Small intestine (tissue), 7 donors: ENCODE measurements around the gene ITPR3. TPM values are rescaled to one million over a fixed set of nuclear protein-coding genes. Genes with fewer than 3 reads are reported as not detected.

Experiments
- DNase-seq, 2 donors: peaks; one replicate each; pipeline versions ENCODE4 v3.0.0 to v3.0.0-alpha.2; 2013
- FAIRE-seq: peaks from 2 replicates; lab custom pipeline; 2012; peaks lifted over from hg19 to GRCh38; lab: Jason Lieb, UNC
- H3K27ac ChIP-seq, 3 donors: one replicate each; pipeline ENCODE4 v1.5.1; 2013; ENCODE audit warnings: low read length in 2 of 3, mild to moderate bottlenecking in 2 of 3, control low read depth in 1 of 3, inconsistent platforms in 1 of 3, low read depth in 1 of 3, moderate library complexity in 1 of 3
- H3K27me3 ChIP-seq, 3 donors: one replicate each; pipeline ENCODE4 v1.6.1; 2013; ENCODE audit warnings: low read length in 3 of 3, inconsistent platforms in 1 of 3; ENCODE audit not compliant: control insufficient read depth in 3 of 3, insufficient read depth in 3 of 3
- H3K36me3 ChIP-seq, 3 donors: one replicate each; pipeline ENCODE4 v1.6.1; 2013; ENCODE audit warnings: low read length in 3 of 3, inconsistent platforms in 1 of 3, low read depth in 1 of 3, mild to moderate bottlenecking in 1 of 3, moderate library complexity in 1 of 3; ENCODE audit not compliant: control insufficient read depth in 3 of 3, insufficient read depth in 2 of 3
- H3K4me1 ChIP-seq, 3 donors: one replicate each; pipeline ENCODE4 v1.6.1; 2013; ENCODE audit warnings: low read length in 2 of 3, inconsistent platforms in 1 of 3, low read depth in 1 of 3, mild to moderate bottlenecking in 1 of 3, moderate library complexity in 1 of 3; ENCODE audit not compliant: control insufficient read depth in 3 of 3, insufficient read depth in 2 of 3
- H3K4me3 ChIP-seq, 3 donors: one replicate each; pipeline ENCODE4 v1.5.1; 2013; ENCODE audit warnings: low read length in 3 of 3, control low read depth in 1 of 3, inconsistent platforms in 1 of 3, low read depth in 1 of 3, mild to moderate bottlenecking in 1 of 3, moderate library complexity in 1 of 3
- H3K9me3 ChIP-seq, 2 donors: one replicate each; pipeline ENCODE4 v1.6.1; 2013; ENCODE audit warnings: low read depth in 1 of 2, low read length in 1 of 2; ENCODE audit not compliant: control insufficient read depth in 2 of 2, insufficient read depth in 1 of 2
- WGBS, 3 donors: extraction: QIAGEN DNeasy Blood & Tissue Kit; methylation state at CpG; one replicate each; pipeline ENCODE4 v1.1.7; 2013; 5-methylcytosine and 5-hydroxymethylcytosine counted together
- polyA plus RNA-seq, 4 donors: library from polyadenylated mRNA; stranded (reverse) in 3 of 4; unstranded in 1 of 4; fragments of 200-250 nt in 3 of 4; fragments of 120-200 nt in 1 of 4; gene quantifications; one replicate each; pipeline versions ENCODE4 v1.2.1 to v1.2.3, GENCODE V29; 2013
- donor health status: healthy with polysubstance abuse.
- donor health status: control.
- donor health status: control.
- donor health status: Bipolar disorder and iron deficiency.
- donor health status: healthy.

Gene ITPR3
- polyA plus RNA-seq, 4 donors = 51.6 to 62.9 (median 59.1) TPM

DNA sequence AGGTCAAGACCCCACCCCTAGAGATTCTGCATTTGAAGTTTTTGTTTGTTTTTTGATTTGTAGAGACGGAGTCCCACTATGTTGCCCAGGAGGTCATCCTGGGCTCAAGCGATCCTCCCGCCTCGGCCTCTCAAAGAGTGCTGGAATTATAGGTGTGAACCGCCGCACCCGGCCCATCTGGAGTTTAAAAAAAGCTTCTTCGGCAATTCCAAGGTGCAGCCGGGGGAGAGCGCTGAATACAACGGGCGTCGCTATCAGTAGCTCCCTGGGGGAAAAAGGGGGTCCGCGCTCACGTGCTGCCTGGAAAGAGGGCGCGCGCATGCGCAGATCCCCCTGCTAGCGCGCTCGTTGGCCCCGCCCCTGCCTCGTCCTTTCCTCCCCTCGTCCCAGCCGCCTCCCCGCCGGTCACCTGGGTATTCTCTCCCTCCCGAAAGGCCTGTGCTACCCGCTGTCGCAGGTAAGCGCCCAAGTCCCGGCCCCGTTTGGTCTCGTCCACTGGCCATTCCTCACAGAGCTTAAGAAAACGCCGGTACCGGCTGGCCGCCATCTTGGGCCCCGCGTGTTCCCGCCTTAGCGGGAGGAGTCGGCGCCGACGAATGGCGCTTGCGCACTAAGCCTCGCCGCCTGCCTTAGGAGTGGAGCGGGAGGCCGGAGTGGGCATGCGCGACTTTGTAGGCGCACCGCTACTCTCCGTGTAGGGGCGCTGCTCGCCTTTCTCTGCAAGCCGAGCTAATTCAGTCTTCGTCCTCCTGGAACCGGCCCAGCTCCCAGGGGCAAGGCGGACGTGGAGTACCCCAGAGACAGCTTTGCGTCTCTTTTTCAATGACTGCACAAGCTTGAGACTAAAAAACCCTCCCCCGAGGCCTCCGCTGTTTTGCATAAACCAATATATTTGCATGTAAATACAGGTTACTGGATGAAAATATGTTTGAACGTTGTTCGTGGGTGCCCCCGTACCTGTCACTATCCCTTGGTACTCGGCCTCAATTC is 90.3 kb downstream of the ITPR3 start, which contains the start of gene UQCC2:
Gene UQCC2 (minus strand): TSS at position 561 of the 990 bp plus-strand sequence. CDS start 14 bp downstream, at position 547.
- FAIRE-seq (no peak), DNase-seq (peak; percentile 96 to 99)
- Histone ChIP-seq H3K36me3 (peaks cover 0 to 27% (median 0%) of the 10 kb centered on the region in 3 donors), H3K4me1 (peaks cover 0 to 14% (median 0%) of the 10 kb centered on the region in 3 donors), H3K9me3 (no peaks in the 10 kb centered on the region), H3K4me3 (peak within 1 kb of the TSS; percentile 62 to 69 (median 69)), H3K27ac (peak within 1 kb of the TSS; percentile 35 to 94 (median 83)), H3K27me3 (peaks cover 0 to 1% (median 0%) of the 10 kb centered on the region in 3 donors)
- WGBS, 3 donors = 0 to 2% (median 1%) methylated on average over 70 to 73 of the region's 73 CpGs

DNA sequence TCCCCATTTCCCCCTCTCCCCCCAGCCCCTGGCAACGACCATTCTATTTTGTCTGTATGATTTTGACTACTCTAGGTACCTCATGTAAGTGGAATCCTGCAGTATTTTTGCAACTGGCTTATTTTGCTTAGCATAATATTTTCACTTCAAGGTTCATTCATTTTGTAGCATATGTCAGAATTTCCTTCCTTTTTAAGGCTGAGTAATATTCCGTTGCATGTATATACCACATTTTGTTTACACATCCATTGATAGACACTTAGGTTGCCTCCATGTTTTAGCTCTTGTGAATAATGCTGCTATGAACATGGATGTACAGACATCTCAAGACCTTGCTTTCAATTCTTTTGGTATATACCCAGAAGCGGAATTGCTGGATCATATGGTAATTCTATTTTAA is 91.8 kb downstream of the ITPR3 start:
- Histone ChIP-seq H3K4me1 (peaks cover 0 to 14% (median 0%) of the 10 kb centered on the region in 3 donors), H3K4me3 (no peak overlapping the region), H3K27me3 (peaks cover 0 to 5% (median 0%) of the 10 kb centered on the region in 3 donors), H3K36me3 (peaks cover 0 to 14% (median 0%) of the 10 kb centered on the region in 3 donors), H3K9me3 (no peaks in the 10 kb centered on the region), H3K27ac (no peak overlapping the region)
- WGBS, 3 donors = 92 to 95% (median 93%) methylated on average over 3 of the region's 3 CpGs
- DNase-seq = no peak
- no peak for FAIRE-seq

DNA sequence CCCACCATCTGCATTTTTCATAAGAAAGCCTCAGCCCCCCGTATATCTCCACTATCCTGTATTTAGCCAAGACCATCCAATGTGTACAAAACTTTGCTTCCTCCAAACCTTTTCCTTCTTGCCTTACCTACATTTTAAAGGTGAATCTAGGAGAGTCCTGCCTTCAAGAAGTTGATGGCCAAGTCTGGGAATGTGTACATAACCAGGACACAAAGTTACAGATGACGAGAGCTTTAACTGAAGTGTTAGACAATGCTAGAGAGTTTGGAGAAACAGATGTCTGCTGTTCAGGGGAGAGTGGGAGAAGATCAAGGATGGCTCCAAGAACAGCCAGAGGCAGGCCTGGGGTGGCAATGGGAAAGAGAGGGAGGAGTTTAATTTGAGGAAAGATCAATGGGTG is 92.7 kb downstream of the ITPR3 start:
- no peak overlapping the region for H3K4me3 ChIP-seq
- H3K27me3 ChIP-seq = peaks cover 0 to 5% (median 0%) of the 10 kb centered on the region in 3 donors
- WGBS, 3 donors = 58 to 85% (median 66%) methylated on average over 2 of the region's 2 CpGs
- DNase-seq (no peak), FAIRE-seq (no peak)
- H3K9me3 ChIP-seq = no peaks in the 10 kb centered on the region
- H3K27ac ChIP-seq = no peak overlapping the region
- H3K4me1 ChIP-seq = peaks cover 0 to 14% (median 0%) of the 10 kb centered on the region in 3 donors
- peaks cover 0 to 7% (median 0%) of the 10 kb centered on the region in 3 donors for H3K36me3 ChIP-seq

GRCh38 chr6:33714385-33715040 is 93.4 kb downstream of the ITPR3 start:
- H3K27ac ChIP-seq = no peak overlapping the region
- H3K36me3 ChIP-seq = peaks cover 0 to 3% (median 0%) of the 10 kb centered on the region in 3 donors
- FAIRE-seq (no peak), DNase-seq (no peak)
- WGBS, 3 donors = 68 to 75% (median 72%) methylated on average over 7 of the region's 7 CpGs
- peaks cover 0 to 14% (median 0%) of the 10 kb centered on the region in 3 donors for H3K4me1 ChIP-seq
- H3K9me3 ChIP-seq = no peaks in the 10 kb centered on the region
- peaks cover 0 to 5% (median 0%) of the 10 kb centered on the region in 3 donors for H3K27me3 ChIP-seq
- H3K4me3 ChIP-seq = no peak overlapping the region

DNA sequence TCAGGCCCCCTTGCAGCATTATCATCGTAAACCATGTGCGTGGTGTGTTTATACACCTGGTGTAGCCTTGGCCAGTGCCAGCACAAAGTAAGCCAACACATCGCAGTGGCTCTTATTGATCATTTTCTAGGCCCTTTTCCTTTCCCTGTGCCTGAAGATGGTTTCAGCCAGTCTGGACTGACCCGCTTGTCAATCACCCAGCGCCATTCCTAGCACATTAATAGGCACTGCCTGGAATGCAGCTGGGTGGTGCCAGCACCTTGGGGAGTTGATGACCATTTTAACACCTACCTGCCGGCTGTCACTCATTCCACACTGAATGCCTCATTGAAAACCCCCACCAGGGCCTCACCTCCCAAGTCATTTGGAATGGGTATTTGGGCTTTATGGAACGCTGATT is 95.3 kb downstream of the ITPR3 start:
- Histone ChIP-seq H3K4me1 (peaks cover 0 to 4% (median 0%) of the 10 kb centered on the region in 3 donors), H3K27ac (no peak overlapping the region), H3K4me3 (no peak overlapping the region), H3K27me3 (peaks cover 0 to 5% (median 0%) of the 10 kb centered on the region in 3 donors), H3K36me3 (no peaks in the 10 kb centered on the region), H3K9me3 (no peaks in the 10 kb centered on the region)
- FAIRE-seq (no peak), DNase-seq (no peak)
- 51 to 86% (median 71%) methylated on average over 7 of the region's 7 CpGs for WGBS, 3 donors

GRCh38 chr6:33716890-33717632 is 95.9 kb downstream of the ITPR3 start:
- H3K9me3 ChIP-seq = no peaks in the 10 kb centered on the region
- WGBS, 3 donors = 81 to 84% (median 83%) methylated on average over 8 of the region's 8 CpGs
- H3K27ac ChIP-seq = no peak overlapping the region
- peaks cover 0 to 10% (median 0%) of the 10 kb centered on the region in 3 donors for H3K27me3 ChIP-seq
- no peaks in the 10 kb centered on the region for H3K36me3 ChIP-seq
- DNase-seq = no peak
- no peaks in the 10 kb centered on the region for H3K4me1 ChIP-seq
- no peak overlapping the region for H3K4me3 ChIP-seq
- no peak for FAIRE-seq

- Histone ChIP-seq H3K36me3 (no peaks in the 10 kb centered on the region), H3K4me1 (no peaks in the 10 kb centered on the region), H3K4me3 (no peak overlapping the region), H3K27ac (no peak overlapping the region), H3K9me3 (no peaks in the 10 kb centered on the region), H3K27me3 (peaks cover 0 to 14% (median 0%) of the 10 kb centered on the region in 3 donors)
- no peak for FAIRE-seq
- 51 to 70% (median 65%) methylated on average over 6 of the region's 6 CpGs for WGBS, 3 donors
- DNase-seq = no peak
Measured at GRCh38 chr6:33717934-33718455, 96.9 kb downstream of the ITPR3 start.
